GM12872 (cell line): ENCODE measurements around the gene TYSND1.

ENCODE experiments used
- TF ChIP-seq, protein P1 (sequence below): IDR thresholded peaks from 3 replicates; pipeline ENCODE4 v1.5.1; 2011; ENCODE audit warnings: low read depth, mild to moderate bottlenecking, low read length, moderate library complexity; ENCODE audit not compliant: insufficient read depth

Gene TYSND1

DNA sequence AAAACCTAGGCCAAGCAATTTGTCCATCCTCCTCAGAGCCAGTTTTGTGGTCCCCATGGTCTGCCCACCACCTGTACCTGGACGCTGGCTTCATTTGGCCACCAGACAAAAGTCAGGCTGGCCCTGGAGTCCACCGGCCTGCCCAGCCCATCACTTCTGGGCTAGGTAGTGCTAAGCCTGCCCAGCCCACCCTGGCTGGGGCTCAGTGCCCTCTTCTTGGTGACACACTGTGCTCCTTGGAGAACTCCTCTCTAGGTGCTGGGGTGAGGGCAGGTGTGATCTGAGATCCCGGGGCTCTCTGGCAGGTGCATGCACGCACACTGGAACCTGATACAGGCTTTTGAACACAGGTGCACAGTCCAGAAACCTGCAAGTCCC lies 15.0 kb downstream of the TYSND1 start:
- TF ChIP-seq, protein P1, sequence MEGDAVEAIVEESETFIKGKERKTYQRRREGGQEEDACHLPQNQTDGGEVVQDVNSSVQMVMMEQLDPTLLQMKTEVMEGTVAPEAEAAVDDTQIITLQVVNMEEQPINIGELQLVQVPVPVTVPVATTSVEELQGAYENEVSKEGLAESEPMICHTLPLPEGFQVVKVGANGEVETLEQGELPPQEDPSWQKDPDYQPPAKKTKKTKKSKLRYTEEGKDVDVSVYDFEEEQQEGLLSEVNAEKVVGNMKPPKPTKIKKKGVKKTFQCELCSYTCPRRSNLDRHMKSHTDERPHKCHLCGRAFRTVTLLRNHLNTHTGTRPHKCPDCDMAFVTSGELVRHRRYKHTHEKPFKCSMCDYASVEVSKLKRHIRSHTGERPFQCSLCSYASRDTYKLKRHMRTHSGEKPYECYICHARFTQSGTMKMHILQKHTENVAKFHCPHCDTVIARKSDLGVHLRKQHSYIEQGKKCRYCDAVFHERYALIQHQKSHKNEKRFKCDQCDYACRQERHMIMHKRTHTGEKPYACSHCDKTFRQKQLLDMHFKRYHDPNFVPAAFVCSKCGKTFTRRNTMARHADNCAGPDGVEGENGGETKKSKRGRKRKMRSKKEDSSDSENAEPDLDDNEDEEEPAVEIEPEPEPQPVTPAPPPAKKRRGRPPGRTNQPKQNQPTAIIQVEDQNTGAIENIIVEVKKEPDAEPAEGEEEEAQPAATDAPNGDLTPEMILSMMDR: no peak

- TF ChIP-seq, protein P1: no peak
These were observed 15.5 kb downstream of the TYSND1 start for GRCh38 chr10:70130878-70131559.

- TF ChIP-seq, protein P1: no peak
These were observed 19.7 kb downstream of the TYSND1 start for GRCh38 chr10:70126700-70127395.

GRCh38 chr10:70125918-70126552 lies 20.5 kb downstream of the TYSND1 start:
- TF ChIP-seq, protein P1: no peak

- TF ChIP-seq, protein P1: no peak
These were observed 21.6 kb downstream of the TYSND1 start for GRCh38 chr10:70124918-70125317.

DNA sequence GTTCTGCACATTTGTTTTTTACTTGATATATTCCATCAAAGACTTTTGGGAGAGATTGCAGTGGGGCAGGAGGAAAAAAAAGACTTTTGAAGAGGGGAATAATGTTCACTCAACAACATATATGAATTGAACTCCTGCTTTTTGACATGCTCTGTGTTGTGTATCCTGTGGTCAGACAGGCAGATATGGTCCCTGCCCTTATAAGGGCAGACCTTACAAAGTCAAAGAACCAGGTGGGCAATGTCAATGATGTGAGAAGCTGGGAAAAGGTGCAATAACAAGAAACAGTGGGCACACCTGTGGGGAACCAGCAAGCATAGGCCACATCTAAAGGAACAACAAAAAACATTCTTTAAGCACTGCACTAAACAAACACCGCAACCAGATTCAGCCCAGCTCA lies 22.1 kb downstream of the TYSND1 start:
- TF ChIP-seq, protein P1: no peak

GRCh38 chr10:70123817-70124216 lies 22.7 kb downstream of the TYSND1 start:
- TF ChIP-seq, protein P1: no peak
